GM19328 (cell line): ENCODE measurements around the gene PPM1K.
"Not testable (repeated sequence)": the region's sequence is repeated elsewhere in the genome, so short reads cannot be mapped to it uniquely, and the experiment has no call there.

ENCODE experiments used
- ATAC-seq: cut with Tn5 transposase; IDR thresholded peaks from one replicate; pipeline ENCODE4 v1.9.1; 2021; ENCODE audit warnings: mild to moderate bottlenecking, moderate library complexity; ENCODE audit not compliant: unreplicated experiment

Gene PPM1K

DNA sequence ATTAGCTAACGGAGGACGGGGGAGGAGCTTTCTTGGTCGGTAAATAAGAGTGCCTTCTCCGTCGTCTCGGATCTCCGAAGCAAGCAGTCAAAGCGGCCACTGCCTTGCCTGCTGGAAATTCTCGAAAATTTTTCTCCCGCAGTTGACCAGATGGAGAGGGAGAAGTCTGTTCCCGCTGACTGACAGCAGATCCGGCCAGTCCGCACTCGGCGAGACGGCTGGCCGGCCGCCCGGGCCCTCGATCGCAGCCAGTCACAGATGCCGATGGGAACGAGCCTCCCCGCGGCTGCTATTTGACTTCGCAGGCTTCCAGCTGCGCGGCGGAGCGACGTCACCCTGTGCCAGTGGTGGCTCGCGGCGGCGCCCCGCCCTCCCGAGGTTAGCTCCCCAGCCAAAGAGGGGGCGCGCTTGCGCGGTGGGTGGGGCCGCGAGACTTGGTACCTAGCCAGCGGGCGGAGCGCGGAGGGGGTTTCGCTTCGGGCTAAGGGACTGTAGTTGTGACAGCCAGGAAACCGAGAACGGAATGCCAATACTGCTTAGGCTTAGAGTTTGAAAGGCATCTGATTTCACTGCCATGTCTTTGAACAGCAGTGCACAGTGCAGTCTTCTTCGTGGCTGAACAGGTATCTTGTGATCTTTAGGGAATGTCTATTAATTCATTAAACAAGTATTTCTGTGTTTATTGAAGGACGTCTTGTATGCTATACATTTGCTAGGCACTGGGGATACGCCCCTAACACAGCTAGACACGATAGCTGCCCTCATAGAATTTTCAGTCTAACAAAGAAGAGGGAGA lies at the start of gene PPM1K:
TSS of gene PPM1K (minus strand) at position 123 of the 796 bp plus-strand sequence. CDS start 5,978 bp downstream, outside the sequence.
- peak; percentile 86 for ATAC-seq

DNA sequence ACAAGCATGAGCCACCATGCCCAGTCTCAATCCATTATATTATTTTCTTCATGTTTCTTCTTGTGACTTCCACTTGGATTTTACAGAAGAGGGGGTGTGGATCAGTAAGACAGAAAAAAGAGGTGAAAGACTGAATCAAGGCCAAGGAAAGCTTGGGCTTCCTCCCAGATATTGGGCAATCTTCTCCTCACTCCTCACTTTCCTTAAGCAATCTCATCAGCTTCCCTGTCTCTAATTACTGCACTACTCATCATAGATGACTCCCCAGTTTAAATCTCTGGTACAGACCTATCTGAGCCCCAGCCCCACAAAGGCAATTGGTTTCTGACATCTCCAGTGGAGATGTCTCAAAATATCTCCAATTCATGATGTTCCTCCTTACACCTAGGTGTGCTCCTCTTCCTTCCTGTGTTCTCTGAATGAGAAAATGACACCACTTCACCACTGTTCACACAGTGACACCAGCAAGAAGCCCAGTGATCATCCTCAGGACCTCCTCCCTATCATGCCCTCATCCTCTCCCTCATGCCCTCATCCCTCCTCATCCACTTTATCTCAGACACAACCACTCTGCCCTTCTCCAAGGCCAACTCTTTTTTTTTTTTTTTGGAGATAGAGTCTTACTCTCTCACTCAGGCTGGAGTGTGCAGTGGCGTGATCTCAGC lies 49.5 kb upstream of the PPM1K start:
- ATAC-seq: no peak

DNA sequence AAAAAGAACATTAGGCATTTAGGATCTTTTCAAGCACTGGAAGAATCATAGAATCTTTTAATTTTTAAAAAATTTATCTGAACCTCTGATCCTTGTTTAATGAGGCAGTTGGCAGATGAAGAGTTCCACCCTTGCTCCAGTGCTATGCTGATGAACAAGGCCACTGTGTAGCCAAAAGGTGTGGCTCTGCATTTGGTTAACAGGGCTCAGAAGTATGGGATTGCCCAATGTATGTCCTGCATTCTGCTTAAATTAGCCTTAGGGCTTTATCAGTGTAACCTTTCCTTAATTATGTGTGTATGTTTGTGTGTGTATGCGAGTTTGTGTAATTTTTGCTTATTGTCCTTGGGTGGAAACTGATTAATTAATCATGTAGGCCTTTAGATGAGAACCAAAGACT lies 43.3 kb upstream of the PPM1K start:
- no peak for ATAC-seq

DNA sequence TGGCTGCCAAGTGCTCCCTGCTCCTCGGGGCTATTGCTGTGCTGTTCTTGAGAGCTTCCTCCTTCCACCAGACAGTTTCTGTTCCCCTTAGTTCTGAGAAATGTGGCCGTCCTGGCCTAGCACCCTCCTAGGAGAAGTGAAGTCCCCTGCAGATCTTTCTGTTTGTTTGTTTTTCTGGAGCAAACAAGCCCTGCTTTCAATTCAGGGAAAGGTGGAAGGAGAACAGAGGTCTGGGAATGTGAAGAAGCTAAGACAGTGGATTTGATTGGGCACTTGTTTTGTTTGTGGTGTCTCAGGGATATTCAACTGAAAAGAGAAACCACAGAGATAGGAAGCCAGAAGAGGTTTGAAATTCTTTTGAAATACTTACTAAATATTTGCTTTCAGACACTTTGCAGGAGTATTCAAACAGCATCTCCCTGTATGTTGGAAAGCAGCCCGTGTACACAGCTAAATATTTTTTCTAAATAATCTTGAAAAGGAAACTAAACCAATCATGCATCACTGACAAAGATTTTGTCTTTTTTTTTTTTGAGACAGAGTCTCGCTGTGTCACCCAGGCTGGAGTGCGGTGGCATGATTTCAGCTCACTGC lies 36.5 kb upstream of the PPM1K start:
- peak; percentile 99 for ATAC-seq

DNA sequence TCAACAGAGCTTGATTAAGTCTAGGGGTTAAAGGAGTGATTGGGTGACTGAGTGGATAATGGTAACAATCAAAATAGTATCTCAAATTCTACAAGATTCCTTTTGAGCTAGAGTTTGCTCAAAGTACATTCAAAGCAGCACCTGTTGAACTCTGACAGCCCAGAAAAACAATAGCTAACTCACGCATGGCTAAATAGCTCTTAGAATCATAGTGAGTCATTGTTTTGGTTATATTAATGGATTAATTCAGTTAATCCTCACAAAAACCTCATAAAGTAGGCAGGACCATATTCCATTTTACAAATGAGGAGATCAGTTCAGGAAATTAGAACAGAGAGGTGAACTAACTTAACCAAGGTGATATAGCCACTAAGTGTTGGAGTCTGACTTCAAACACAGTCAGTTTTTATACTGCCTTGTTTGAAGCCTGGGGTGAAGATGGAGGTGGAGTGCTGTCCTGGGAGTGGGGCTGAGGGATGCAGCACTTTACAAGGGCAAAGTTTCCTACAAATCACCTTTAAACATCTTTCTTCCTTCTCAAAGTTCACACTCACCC lies 35.9 kb upstream of the PPM1K start:
- peak; percentile 56 for ATAC-seq

DNA sequence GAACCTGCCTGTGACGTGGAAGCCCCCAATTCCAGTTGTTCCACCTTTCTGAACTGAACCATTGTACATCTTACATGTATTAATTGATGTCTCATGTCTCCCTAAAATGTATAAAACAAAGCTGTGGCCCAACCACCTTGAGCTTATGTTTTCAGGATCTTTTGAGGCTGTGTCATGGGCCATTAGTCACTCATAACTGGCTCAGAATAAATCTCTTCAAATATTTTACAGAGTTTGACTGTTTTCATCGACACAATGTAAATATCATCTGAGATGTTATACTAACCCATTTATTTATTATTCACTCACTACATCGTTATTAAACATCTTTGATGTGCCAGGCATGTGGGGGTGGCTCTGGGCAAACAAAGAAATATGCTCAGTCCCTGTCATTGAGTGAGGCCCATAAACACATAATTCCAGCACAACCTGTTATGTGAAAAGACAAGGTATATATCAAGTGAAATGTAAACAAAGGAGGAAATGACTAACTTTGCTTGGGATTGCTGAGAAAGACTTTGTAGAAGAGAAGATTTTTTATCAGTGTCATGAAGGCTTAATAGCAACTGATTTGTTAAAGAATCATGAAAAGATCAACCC lies 34.5 kb upstream of the PPM1K start:
- ATAC-seq: no peak

DNA sequence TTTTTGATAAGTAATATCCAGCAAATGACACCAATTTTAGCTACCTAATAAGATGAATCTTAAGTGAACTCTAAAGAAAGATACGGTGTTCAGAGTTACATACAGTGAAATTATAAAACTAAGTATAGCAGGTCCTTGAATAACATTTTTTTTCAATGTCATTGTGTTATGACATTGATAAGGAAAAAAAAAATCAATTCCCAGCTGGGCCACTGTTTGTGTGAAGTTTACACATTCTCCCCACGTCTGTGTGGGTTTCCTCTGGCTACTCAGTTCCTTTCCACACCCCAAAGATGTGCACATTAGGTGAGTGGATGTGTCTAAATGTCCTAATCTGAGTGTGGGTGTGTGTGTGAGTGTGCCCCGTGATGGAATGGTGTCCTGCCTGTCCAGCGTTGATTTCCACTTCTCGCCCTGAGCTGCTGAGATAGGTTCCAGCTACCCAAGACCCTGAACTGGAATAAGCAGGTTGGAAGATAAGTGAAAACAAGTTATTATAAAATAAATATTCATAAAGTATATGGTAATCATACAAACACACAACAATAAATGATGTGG lies 31.2 kb upstream of the PPM1K start:
- no peak for ATAC-seq

DNA sequence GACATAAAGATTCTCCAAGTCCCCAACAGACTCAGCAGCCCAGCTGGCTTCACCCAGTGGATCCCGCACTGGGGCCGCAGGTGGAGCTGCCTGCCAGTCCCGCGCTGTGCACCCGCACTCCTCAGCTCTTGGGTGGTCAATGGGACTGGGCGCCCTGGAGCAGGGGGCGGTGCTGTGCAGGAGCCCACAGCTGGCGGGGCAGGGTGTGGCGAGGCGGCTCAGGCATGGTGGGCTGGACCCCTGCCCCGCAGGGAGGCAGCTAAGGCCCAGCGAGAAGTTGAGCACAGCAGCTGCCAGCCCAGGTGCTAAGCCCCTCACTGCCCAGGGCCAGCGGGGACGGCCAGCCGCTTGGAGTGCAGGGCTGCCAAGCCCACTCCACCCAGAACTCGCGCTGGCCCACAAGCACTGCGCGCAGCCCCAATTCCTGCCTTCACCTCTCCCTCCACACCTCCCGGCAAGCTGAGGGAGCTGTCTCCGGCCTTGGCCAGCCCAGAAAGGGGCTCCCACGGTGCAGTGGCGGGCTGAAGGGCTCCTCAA lies 28.8 kb upstream of the PPM1K start:
- ATAC-seq: not testable (repeated sequence)

DNA sequence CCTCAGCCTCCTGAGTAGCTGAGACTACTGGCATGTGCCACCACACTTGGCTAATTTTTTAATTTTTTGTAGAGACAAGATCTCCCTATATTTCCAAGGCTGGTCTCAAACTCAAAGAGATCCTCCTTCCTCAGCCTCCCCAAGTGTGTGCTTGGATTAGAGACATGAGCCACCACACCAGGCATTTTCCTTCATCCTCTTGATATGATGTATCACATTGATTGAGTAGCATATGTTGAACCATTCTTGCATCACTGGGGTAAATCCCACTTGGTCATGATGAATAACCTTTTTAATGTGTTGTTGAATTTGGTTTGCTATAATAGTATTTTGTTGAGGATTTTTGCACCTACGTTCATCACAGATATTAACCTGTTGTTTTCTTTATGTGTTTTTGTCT lies 24.2 kb upstream of the PPM1K start:
- no peak for ATAC-seq

DNA sequence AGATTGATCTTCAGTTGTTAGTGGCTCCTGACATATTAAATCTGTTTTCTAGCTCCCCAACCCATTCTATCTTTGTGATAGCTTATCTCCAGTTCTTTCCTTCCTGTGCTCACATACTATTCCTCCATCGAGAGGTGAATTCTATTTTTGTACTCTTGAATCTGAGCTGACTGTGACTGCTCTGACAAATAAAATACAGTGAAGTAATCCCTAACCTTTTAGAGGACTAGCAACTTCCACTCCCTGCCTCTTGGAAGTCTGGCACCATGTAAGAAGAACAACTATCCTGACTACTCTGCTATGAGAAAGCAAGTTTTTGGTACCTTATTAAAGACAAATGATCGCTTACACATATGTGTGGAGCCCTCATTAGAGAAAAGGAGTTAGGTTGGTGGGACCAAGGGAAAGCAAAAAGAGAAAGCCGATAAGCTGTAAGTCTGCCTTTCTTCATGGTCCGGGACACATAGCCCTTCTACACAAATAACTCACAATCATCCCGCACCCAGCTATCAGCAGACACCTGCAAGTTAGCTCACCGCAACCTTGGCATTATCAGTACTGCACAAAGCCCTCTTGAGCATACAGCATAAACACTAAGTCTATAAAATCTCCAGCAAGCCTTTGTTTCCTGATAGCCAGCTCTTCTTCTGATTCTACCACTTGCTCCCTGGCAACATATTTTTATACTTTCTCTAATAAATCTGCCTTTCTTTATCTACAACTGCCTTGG lies 13.5 kb upstream of the PPM1K start:
- no peak for ATAC-seq

DNA sequence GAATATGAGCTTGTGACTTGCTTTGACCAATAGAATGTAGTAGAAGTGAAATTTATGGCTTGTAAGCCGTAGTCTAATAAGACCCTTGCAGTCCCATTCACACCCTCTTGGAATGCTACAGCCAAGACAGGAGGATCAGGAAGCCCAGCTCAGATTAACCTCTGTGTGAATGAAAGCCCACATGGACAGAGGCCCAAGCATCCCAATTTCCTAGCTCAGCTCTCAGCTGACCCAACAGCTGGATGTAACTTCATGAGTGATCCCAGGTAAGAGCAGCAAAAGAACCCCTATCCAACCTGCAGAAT lies 12.8 kb upstream of the PPM1K start:
- ATAC-seq: no peak

DNA sequence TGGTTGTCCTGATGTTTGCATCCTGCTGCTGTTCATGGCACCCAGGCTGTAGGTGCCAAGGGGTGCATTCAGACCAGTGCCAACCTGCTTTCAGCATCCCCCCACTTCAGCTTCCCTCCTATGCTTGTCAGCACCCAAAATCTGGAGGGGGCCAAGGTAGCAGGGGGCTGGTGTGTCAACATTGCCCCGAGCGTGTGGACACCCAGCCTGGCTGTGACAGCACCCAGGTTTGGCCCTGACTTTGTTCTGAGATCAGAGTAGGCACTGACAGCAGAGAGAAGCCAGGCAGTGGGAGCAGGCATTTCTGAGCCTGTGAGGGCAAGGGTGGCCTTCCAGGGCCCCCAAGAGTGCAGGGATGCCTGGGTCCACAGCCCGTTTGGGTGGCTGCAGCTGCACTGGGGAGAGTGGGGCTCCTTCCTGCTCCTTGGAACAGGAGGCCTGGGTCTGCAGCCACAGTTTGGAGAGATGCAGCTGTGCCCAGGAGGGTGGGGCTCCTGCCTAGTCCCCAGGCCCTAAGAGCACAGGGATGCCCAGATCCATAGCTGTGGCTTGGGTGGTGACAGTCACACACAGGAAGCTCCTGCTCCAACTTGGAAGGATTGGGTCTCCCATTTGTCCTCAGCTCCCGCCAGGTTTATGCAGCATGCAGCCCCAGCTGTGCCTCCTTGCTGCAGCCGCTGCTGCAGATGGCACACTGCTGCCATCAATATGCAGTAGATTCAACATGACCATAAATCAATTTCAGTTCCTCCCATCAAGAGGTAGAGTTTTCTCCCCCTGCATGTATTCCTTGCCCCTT lies 12.3 kb upstream of the PPM1K start:
- ATAC-seq: no peak

DNA sequence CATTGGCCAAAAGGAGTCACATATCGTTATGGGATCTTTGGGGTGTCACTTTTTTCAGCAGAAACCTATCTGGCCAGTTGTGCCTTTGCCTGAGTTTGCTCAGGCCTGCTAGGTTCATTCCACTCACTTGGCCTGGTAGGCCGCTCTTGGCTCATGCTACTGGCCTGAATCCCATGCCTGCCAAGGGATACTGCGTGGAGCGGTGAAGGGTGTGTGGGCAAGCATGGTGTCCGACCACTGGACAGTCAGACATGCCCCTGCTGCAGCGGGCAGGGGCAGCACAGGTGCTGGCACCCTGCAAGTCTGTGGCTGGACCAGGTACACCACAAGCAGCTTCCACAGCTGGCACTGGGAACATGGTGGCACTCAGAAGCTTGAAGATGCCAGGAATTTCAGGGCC lies 11.3 kb upstream of the PPM1K start:
- ATAC-seq: no peak

DNA sequence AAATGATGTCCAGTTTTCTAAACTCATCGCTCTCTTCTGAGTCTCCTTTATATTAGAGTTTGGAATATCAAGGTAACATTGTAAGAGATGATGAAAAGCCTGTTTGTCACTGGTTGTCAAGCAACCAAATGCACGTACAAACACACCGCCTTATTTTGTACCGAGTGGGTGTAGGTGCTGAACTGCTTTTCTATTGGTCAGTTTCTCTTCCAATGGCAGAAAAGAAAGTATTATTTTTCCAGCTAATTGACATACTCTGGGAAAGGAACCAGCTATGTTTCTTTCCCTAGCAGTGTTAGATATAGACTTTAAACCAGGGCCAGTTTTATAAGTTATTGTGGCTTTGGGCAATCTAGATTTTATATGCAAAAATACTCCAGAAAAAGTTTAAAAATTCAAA lies 6.6 kb upstream of the PPM1K start:
- ATAC-seq: no peak

DNA sequence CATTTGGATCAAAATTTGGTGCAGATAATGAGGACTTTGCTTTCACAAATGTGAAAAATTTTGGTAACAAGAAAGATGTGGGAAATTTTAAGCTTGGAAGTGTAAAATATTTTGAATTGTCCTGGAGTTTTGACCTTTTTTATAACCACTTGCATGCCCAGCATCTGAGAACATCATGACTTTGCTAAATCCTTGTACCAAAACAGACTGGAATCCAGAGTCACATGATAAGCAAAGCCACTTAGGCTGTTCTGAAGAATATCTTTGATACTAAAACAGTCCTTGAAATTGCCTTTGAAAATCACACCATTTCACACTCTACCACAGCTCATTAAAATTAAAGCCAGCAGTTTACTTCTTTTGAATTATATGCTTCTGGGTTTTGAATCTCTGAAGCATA lies 2.5 kb upstream of the PPM1K start:
- ATAC-seq: no peak

DNA sequence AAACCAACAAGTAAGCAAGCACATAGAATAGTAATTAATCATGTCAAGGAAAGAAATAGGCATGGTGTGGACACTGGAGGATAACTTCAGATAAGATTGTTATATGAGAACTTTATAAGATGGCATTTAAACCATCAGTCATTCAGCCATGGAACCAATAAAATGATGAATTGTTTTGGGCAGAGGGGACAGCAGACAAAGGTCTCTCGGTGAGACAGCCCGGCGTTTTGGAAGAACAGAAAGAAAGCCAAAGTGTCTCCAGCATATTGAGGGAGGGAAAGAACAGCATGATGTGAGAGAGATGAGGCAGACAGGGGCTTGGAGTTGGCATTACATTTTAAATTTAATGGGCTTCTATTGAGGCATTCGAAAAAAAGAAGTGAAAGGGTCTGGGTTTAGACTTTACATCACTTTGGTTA lies 883 bp upstream of the PPM1K start:
- ATAC-seq: no peak

DNA sequence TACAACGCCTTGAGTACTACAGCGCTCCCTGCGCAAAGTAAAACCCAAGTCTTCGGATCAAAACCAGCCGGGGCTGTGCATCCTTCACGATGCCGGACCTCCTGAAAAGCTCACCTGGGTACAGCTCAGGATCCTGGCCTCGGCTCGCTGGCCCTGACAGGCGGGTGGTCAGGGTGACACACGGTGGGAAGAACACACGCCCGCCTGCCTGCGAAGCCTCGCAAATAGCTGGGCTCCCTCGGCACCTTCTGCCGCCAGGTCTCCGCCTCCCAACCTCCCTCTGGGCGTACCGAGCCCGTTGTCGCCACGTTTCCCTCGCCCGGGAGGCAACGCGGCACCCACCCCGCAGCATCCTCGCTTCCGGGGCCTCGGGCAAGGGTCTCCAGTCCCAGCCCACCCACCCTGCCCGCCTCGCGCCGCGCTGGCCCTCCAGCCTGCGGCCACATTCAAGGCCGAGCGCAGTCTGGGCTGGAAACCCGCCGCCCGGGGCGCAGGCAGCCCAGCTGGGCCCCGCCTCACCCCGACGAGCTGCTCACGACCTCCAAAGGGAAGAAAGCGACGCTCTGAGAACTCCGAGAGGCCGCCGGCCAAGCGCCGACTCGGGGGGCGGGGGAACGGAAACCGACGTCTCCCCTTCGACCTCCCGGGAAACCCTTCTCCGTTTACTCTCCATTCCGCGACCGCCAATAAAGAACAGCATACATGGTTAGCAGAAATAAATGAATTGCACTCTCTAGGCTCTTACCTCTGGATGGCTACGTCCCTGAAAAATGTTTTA lies 511 bp downstream of the PPM1K start:
- ATAC-seq: peak; percentile 25

DNA sequence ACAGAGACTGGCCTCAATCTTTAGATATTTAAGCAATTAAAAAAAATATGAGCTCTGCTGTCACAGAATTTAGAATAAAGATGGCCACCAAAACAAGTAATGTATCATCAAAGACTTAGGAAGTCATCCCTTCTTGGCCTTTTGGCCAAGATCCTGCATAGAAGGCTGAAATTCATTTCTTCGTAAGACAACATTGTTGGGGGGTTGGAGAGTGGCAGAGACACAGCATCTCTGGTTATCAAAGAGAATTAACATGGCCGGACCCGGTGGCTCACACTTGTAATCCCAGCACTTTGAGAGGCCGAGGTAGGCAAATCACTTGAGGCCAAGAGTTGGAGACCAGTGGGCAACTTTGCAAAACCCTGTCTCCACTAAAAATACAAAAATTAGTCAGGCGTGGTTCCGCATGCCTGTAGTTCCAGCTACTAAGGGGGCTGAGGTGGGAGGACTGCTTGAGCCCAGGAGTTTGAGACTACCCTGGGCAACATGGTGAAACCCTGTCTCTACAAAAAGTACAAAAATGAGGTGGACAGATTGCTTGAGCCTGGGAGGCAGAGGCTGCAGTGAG lies 4.0 kb downstream of the PPM1K start:
- no peak for ATAC-seq
